GM13977 (cell line): ENCODE results near the gene PRLHR.

Experiments used
- DNase-seq: peaks from one replicate; pipeline ENCODE4 v3.0.0; 2012; ENCODE audit warnings: low spot score
- CTCF ChIP-seq: IDR thresholded peaks from 2 replicates; pipeline ENCODE4 v1.5.1; 2012; ENCODE audit warnings: mild to moderate bottlenecking, control low read depth; ENCODE audit not compliant: insufficient read depth; ENCODE audit errors: extremely low read depth, missing control alignments
- in situ Hi-C: fragments of 300-500 bp; cut with MboI; formaldehyde crosslinking; loops from one replicate; pipeline ENCODE4 v1.12.0; 2022; ENCODE audit warnings: low sequenced_read_pairs, low pct_unique_long_range_greater_than_20kb, mixed read lengths, inconsistent platforms; ENCODE audit not compliant: unreplicated experiment

Gene PRLHR

GRCh38 chr10:118595598-118596425 is at the start of gene PRLHR:
Gene PRLHR (minus strand): TSS chr10:118595648. CDS start chr10:118595244, 404 bp downstream.
- in situ Hi-C loops = no loop called here
- TF ChIP-seq CTCF = no peak
- DNase-seq = no peak

GRCh38 chr10:118642228-118642627 is 46.8 kb upstream of the PRLHR start:
- DNase-seq = no peak
- TF ChIP-seq CTCF = no peak
- in situ Hi-C loops = no loop called here

- in situ Hi-C loops = no loop called here
- no peak for TF ChIP-seq CTCF
- no peak for DNase-seq
Measured at GRCh38 chr10:118638680-118639079, 43.2 kb upstream of the PRLHR start.

- TF ChIP-seq CTCF = no peak
- in situ Hi-C loops = no loop called here
- DNase-seq = no peak
Measured at GRCh38 chr10:118635674-118636402, 40.4 kb upstream of the PRLHR start.

- no peak for DNase-seq
- TF ChIP-seq CTCF = no peak
- in situ Hi-C loops = no loop called here
Measured at GRCh38 chr10:118633786-118634185, 38.3 kb upstream of the PRLHR start.

GRCh38 chr10:118629211-118629610 is 33.8 kb upstream of the PRLHR start:
- no peak for TF ChIP-seq CTCF
- DNase-seq = no peak
- in situ Hi-C loops = no loop called here
